GM20000 (cell line): ENCODE results near the gene PI4KA.
"Not testable (repeated sequence)": the region's sequence is repeated elsewhere in the genome, so short reads cannot be mapped to it uniquely, and the experiment has no call there.

Source experiments
- DNase-seq: peaks from one replicate; pipeline ENCODE4 v3.0.0; 2012; ENCODE audit warnings: low spot score
- TF ChIP-seq, protein P1 (sequence below): IDR thresholded peaks from 2 replicates; pipeline ENCODE4 v1.5.1; 2012; ENCODE audit warnings: mild to moderate bottlenecking, control low read depth; ENCODE audit errors: extremely low read depth, missing control alignments

The PI4KA gene

DNA sequence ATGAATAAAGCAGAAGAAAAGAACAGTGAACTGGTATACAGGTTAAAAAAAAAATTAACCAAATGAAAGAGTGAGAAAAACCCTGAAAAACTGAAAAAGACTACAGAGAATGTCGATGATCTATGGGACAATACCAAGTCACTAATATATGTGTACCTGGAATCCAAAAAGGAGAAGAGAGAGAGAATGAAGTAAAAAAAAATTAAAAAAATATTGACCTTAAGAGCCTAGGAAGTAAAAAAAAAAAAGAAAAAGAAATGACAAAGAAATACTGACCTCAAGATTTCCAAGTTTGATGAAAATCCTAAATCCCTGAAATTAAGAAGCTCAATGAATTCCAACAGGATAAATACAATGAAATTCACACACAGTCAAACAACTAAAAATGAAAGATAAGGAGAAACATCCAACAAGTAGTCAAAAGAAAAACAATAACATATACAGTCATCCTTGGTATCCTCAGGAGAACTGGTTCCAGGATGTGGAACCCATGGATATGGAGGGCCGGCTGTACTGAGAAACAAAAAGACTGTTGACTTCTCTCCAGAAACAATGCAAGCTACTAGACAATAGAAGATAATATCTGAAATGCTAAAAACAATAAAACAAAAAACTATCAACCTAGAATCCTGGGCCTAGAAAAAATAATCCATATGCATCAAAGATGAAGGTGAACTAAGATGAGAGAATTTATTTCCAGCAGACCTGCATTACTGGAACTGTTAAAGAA is 118.2 kb downstream of the PI4KA start:
- TF ChIP-seq, protein P1, sequence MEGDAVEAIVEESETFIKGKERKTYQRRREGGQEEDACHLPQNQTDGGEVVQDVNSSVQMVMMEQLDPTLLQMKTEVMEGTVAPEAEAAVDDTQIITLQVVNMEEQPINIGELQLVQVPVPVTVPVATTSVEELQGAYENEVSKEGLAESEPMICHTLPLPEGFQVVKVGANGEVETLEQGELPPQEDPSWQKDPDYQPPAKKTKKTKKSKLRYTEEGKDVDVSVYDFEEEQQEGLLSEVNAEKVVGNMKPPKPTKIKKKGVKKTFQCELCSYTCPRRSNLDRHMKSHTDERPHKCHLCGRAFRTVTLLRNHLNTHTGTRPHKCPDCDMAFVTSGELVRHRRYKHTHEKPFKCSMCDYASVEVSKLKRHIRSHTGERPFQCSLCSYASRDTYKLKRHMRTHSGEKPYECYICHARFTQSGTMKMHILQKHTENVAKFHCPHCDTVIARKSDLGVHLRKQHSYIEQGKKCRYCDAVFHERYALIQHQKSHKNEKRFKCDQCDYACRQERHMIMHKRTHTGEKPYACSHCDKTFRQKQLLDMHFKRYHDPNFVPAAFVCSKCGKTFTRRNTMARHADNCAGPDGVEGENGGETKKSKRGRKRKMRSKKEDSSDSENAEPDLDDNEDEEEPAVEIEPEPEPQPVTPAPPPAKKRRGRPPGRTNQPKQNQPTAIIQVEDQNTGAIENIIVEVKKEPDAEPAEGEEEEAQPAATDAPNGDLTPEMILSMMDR = no peak
- DNase-seq = no peak

DNA sequence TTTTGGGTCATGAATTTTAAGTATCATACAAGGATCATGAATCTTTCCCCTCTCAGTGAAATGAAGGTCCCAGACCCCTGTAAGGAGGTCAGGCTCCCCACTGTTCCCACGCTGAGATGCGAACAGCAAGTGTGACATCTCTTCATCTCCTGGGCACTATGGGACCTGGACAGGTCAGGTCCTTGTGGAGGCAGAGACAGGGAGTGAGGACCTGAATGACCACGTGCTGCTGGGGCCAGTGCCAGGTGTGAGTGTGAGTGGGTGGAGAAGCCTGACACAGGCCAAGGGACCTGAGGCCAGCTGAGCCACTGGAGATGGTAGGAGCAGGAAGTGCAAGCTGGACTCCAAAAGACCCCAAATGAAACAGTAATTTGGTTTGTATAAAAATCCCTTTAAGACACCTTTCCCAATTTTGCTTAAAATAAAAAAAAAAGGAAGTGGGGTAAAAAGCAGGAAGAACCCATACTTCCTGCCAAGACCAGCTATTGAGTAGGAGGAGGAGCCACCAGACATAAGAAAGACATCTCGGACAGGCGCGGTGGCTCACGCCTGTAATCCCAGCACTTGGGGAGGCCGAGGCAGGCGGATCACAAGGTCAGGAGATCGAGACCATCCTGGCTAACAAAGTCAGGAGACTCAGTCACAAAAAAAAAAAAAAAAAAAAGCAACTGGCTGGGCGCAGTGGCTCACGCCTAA is 120.1 kb downstream of the PI4KA start:
- TF ChIP-seq, protein P1 = no peak
- no peak for DNase-seq

DNA sequence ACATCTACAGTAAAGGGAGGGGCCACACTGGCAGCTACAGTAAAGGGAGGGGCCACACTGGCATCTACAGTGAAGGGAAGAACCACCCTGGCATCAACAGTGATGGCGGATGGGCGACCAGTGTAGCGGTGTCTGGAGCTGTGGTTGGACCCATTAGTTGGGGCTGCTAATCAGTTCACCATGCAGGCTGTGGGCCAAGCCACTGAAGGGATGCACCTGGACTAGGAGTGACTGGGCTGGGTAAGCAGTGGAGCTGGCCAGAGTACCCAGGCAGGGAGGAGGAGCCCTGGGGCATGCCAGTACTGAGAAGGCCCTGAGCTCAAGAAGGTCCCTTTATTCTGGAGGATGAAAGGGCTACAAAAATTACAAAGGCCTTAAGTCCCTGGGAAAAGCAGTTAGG is 121.7 kb downstream of the PI4KA start:
- not testable (repeated sequence) for DNase-seq

DNA sequence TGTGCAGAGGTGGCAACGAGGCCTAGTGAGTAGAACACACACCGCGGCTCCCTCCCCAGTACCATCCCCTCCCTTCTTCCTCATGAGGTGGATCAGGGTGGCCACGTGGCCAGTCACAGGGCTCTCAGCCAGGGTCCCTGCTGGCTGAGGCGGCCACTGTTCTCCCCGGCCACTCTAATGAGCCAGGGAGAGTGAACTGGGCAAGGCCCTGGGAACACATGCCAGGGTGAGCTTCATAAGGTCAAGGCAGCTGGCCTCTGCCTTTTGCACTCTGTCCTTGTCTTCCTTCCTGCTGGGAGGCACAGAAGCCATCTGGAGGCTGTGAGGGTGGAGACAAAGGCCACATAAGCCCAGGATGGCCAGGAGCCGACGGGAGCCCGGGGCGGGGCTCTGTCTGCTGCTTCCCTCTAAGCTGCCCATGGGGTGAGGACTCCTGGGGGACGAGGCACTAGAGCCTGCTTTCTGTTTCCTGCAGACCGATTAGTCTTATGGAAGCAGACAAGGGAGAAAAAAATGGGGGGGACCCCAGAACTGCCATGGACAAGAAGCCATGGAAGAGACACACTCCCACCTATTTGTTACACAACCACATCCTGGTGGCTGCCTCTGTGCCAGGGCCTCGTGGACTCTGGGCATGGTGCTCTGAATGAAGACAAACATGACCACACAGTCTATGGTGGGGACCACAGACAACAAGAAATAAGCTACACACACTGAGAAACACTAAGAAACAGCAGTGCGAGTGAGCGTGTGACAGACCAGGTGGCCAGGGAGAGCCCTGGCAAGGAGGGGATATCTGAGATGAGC is 123.1 kb downstream of the PI4KA start:
- DNase-seq = not testable (repeated sequence)

DNA sequence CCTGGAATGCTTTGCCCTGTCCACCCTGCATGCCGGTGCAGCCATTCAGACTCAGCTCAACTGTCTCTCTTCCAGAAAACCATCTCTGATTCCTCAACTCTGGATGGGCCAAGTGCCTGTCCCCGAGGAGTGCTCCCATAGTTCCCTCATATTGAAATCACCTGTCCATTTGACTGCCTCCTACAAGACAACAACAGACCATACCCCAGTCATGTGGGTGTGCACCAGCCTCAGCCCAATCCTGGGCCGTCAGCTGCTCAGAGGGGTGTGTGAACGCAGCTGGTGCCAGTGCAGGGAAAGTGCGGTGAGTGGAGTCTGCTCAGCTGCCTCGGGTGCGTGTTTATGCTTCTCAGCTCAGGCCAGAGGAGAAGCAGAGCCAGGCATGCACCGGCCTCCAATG is 126.2 kb downstream of the PI4KA start:
- not testable (repeated sequence) for DNase-seq

DNA sequence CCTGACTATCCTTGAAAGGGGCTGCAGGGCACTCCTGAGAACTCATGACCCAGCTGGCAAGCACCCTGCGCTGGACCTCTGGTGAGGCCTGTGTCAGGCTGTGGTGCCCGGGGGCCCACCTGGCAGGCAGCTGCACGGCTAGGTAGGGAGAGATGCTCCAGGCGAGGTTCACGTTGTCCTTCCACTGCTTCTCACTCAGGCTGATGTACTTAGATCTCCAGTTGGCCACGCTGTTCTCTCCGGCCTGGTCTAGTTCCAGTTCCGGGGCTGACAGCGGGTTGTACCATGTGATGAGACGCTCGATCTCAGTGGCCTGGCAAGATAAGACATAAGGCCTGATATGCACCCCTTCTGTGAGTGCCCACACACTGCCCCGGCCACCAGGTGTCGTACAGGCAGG is 129.4 kb downstream of the PI4KA start:
- TF ChIP-seq, protein P1 = no peak
- no peak for DNase-seq

DNA sequence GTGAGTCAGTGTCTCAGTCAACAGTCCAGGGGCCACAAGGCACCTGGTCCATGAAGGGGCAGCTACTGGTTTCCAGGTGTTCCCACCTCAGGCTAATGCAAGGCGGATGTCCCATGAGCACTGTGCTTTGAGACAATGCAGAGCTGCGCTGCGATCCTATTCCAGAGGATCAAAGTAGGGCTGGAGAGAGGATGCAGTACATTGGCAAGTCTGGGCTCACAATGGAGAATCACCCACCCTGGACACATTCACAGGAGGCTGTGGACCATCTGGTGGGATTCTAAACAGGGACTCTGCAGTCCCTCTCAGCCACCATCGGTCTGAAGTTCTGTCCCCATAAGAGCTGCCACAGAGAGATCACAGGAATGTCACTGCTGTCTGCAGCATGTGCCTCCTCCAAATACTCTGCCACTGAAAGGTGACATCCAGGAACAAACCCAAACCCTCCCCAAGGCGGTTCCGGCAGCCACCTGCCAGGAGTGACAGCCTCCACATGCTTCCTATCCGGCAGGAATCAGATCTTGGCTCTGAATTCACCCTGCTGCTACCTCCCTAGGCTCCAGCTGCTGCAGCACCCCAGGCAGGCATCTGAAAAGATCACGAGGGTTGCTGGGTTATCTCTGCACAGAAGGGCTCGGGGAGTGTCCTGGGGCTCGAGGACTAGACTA is 130.0 kb downstream of the PI4KA start:
- TF ChIP-seq, protein P1 = no peak
- no peak for DNase-seq

DNA sequence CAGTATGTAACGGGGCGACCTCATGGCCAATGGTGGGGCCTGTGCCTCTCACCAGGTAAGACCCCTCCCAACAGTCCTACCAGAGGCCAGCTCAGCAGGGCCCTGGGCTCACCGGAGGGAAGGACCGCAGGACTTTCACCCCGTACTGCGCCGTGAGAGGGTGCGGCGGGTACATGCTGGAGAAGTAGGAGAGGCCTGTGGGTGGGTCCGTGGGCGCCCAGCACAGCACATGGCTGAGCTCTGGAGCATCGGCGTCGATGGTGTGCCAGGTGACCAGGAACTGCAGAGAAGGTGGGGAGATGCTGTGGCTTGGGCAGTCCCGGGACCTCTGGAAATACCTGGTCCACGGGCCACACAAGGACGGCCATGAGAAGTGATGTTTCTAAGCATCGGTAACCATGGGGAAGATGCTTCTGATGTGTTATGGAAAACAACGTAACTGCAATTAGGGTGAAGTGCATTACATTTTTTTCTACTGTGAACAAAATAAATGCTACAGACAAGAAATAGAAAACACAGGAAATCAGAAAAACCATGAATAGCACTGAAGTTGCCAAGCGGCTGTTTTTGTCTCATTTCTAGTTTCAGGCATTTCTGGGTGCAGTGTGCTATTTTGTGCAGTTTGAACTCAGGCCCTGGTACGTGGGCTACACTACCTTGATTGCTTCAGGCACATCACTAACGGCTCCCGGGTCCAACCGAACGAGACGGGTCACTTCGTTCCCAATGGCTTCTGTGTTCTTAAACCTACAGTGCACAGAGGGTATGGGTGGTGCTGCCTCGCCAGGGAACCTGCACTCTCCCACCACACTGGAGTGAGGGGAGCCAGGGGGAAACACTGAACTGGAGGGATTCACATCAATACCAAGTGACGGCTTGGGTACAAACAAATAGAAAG is 131.2 kb downstream of the PI4KA start:
- TF ChIP-seq, protein P1 = no peak
- DNase-seq = no peak
